GM12878 (cell line): ENCODE measurements around the gene C1QTNF5. TPM values are rescaled to one million over a fixed set of nuclear protein-coding genes. Genes with fewer than 3 reads are reported as not detected.

Source experiments
- CBFB ChIP-seq: IDR thresholded peaks from 2 replicates; pipeline ENCODE4 v1.6.1; 2016; ENCODE audit warnings: antibody characterized with exemption, low read depth
- CHD2 ChIP-seq: IDR thresholded peaks from 2 replicates; pipeline ENCODE4 v1.6.1; 2011; ENCODE audit warnings: low read depth, low read length, improper control_type of control experiment, borderline replicate concordance
- CTCF ChIP-seq, 3 experiments: IDR thresholded peaks in 2 of 3; conservative IDR thresholded peaks in 1 of 3; 2 replicates each; pipeline ENCODE4 v1.5.1; 2011; ENCODE audit warnings: low read depth in 3 of 3, low read length in 3 of 3, mild to moderate bottlenecking in 3 of 3, control low read depth in 2 of 3, moderate library complexity in 2 of 3, inconsistent platforms in 1 of 3, mixed read lengths in 1 of 3; ENCODE audit not compliant: control insufficient read depth in 2 of 3, insufficient read depth in 1 of 3; ENCODE audit errors: extremely low read depth in 1 of 3
- HDAC2 ChIP-seq: fragments of 200-600 bp; sonication (generic); IDR thresholded peaks from 2 replicates; pipeline ENCODE4 v1.6.1; 2017
- HDAC6 ChIP-seq: fragments of 200-600 bp; sonication (generic); IDR thresholded peaks from one replicate; pipeline ENCODE4 v1.8.0; 2017; ENCODE audit warnings: antibody characterized with exemption; ENCODE audit not compliant: unreplicated experiment
- MLLT1 ChIP-seq: fragments of 450-650 bp; IDR thresholded peaks from 2 replicates; pipeline ENCODE4 v1.6.1; 2016; ENCODE audit warnings: mild to moderate bottlenecking
- MXI1 ChIP-seq: fragments of 150-350 bp; IDR thresholded peaks from 2 replicates; pipeline ENCODE4 v1.6.1; 2011; ENCODE audit warnings: low read depth, mild to moderate bottlenecking, inconsistent platforms, low read length, improper control_type of control experiment
- NKRF ChIP-seq: fragments of 450-650 bp; conservative IDR thresholded peaks from 2 replicates; pipeline ENCODE4 v1.6.1; 2017; ENCODE audit warnings: mild to moderate bottlenecking, moderate library complexity
- NR2F1 ChIP-seq: fragments of 450-650 bp; conservative IDR thresholded peaks from 2 replicates; pipeline ENCODE4 v1.6.1; 2017; ENCODE audit warnings: mild to moderate bottlenecking
- PML ChIP-seq: IDR thresholded peaks from 2 replicates; pipeline ENCODE4 v1.6.1; 2012; ENCODE audit warnings: low read length, inconsistent platforms
- POLR2A ChIP-seq: IDR thresholded peaks from 2 replicates; pipeline ENCODE4 v1.6.1; 2011; ENCODE audit warnings: low read depth, mild to moderate bottlenecking, low read length
- POLR2AphosphoS2 ChIP-seq: IDR thresholded peaks from 2 replicates; pipeline ENCODE4 v1.6.1; 2011; ENCODE audit warnings: low read depth, mild to moderate bottlenecking, low read length, improper control_type of control experiment, moderate library complexity
- RB1 ChIP-seq: fragments of 450-650 bp; formaldehyde crosslinking; IDR thresholded peaks from 2 replicates; pipeline ENCODE4 v1.6.1; 2017; ENCODE audit warnings: mild to moderate bottlenecking, borderline replicate concordance
- SMAD5 ChIP-seq: IDR thresholded peaks from 2 replicates; pipeline ENCODE4 v1.6.1; 2016; ENCODE audit warnings: antibody characterized with exemption, low read depth
- SMC3 ChIP-seq: IDR thresholded peaks from 2 replicates; pipeline ENCODE4 v1.6.1; 2011; ENCODE audit warnings: low read length, improper control_type of control experiment, borderline replicate concordance
- TCF3 ChIP-seq: IDR thresholded peaks from 2 replicates; pipeline ENCODE4 v1.6.1; 2012; ENCODE audit warnings: low read depth, mild to moderate bottlenecking, low read length, borderline replicate concordance; ENCODE audit not compliant: insufficient read depth
- YY1 ChIP-seq: IDR thresholded peaks from 2 replicates; pipeline ENCODE4 v1.6.1; 2011; ENCODE audit warnings: low read depth, mild to moderate bottlenecking, low read length
- ZBED1 ChIP-seq: IDR thresholded peaks from 2 replicates; pipeline ENCODE4 v1.6.1; 2016; ENCODE audit warnings: borderline replicate concordance
- polyA plus RNA-seq, 11 experiments: library from polyadenylated mRNA; depleted of rRNA in 4 of 11; unstranded in 6 of 11; stranded (reverse) in 5 of 11; fragments of >200 nt; fragmentation: Nextera tagmentation in 4 of 11; fragmentation: Illumina TruSeq in 1 of 11; extraction: Ambion mirVana in 4 of 11; extraction: Trizol in 1 of 11; gene quantifications; 1 replicate in 1 of 11; 2 replicates in 10 of 11; pipeline versions ENCODE4 v1.2.1 to v1.2.3, GENCODE V29; 2011 to 2016; ENCODE audit warnings: inconsistent platforms in 2 of 11, missing spikeins in 2 of 11, low read depth in 1 of 11
- total RNA-seq, 4 experiments: library from RNA; depleted of rRNA in 3 of 4; stranded (reverse); fragments of >200 nt in 3 of 4; fragmentation: Illumina TruSeq in 1 of 4; extraction: Trizol in 1 of 4; gene quantifications; 2 replicates each; pipeline versions ENCODE4 v1.2.1 to v1.2.3, GENCODE V29; 2013 to 2021

The C1QTNF5 gene
- total and polyA plus RNA-seq, 10 of the 15 experiments (the other 5 are each of a cell fraction or from before 2014, with no cell fraction given): not detected

GRCh38 chr11:119320776-119321524 lies 19.7 kb downstream of the C1QTNF5 start (continued):
- peak in 1 of 3 experiments; percentile 11; a peak in 2 of 6 replicates for TF ChIP-seq CTCF (IDR thresholded peaks at IDR 0.05 in 2 of 3, conservative IDR thresholded peaks at IDR 0.05 in 1 of 3; ENCODE audit: control insufficient read depth in 2 of 3, extremely low read depth in 1 of 3, insufficient read depth in 1 of 3, low read depth in 3 of 3, low read length in 3 of 3)
- no peak for TF ChIP-seq CHD2
- TF ChIP-seq MXI1: no peak
- TF ChIP-seq HDAC2: no peak
- no peak for TF ChIP-seq CBFB
- TF ChIP-seq POLR2AphosphoS2: 0 out of 2 replicates have a peak, but pooled peaks have one; percentile 27
- TF ChIP-seq YY1: 0 out of 2 replicates have a peak, but pooled peaks have one; percentile 8
- TF ChIP-seq SMC3: no peak
- peak; percentile 57; the same call in 1 of the 2 replicates for TF ChIP-seq SMAD5
- peak; percentile 79 for TF ChIP-seq POLR2A
- TF ChIP-seq ZBED1: no peak
- TF ChIP-seq PML: peak; percentile 72; the same call in 1 of the 2 replicates
- TF ChIP-seq RB1: peak; percentile 33; the same call in 1 of the 2 replicates
- TF ChIP-seq HDAC6: peak; percentile 76
- 0 out of 2 replicates have a peak, but pooled peaks have one; percentile 8 for TF ChIP-seq TCF3
- TF ChIP-seq NR2F1: peak; percentile 54; the same call in 1 of the 2 replicates
- TF ChIP-seq NKRF: no peak
- peak; percentile 11; the same call in 1 of the 2 replicates for TF ChIP-seq MLLT1
